OCI-LY1 (cell line): ENCODE results near the gene SERPINB1.

ENCODE experiments used
- H2AFZ ChIP-seq: fragments of 200-600 bp; sonication (generic), shearing (Covaris generic); 2 replicates; pipeline ENCODE4 v1.6.0; 2014; ENCODE audit warnings: antibody characterized with exemption, mild to moderate bottlenecking, low read length
- H3F3A ChIP-seq: fragments of 200-600 bp; sonication (generic), shearing (Covaris generic); 2 replicates; pipeline ENCODE4 v1.6.0; 2014; ENCODE audit warnings: mild to moderate bottlenecking, antibody characterized with exemption, low read length, moderate library complexity; ENCODE audit not compliant: insufficient read depth
- H3K27ac ChIP-seq: fragments of 200-600 bp; sonication (generic); 2 replicates; pipeline ENCODE4 v1.5.1; 2014; ENCODE audit warnings: low read length, mixed run types, mild to moderate bottlenecking, low read depth; ENCODE audit not compliant: poor library complexity, severe bottlenecking
- H3K27me3 ChIP-seq: fragments of 200-600 bp; sonication (generic); 2 replicates; pipeline ENCODE4 v1.6.0; 2014; ENCODE audit warnings: antibody characterized with exemption, mild to moderate bottlenecking, low read length, moderate library complexity; ENCODE audit not compliant: insufficient read depth
- H3K36me3 ChIP-seq: fragments of 200-600 bp; sonication (generic); 2 replicates; pipeline ENCODE4 v1.6.1; 2014; ENCODE audit warnings: mild to moderate bottlenecking, antibody characterized with exemption, low read length, moderate library complexity, mixed read lengths; ENCODE audit not compliant: insufficient read depth
- H3K4me1 ChIP-seq: fragments of 200-600 bp; sonication (generic); 2 replicates; pipeline ENCODE4 v1.5.1; 2014; ENCODE audit warnings: mild to moderate bottlenecking, low read length, moderate library complexity; ENCODE audit not compliant: insufficient read depth, severe bottlenecking
- H3K4me2 ChIP-seq: fragments of 200-600 bp; sonication (generic), shearing (Covaris generic); 2 replicates; pipeline ENCODE4 v1.6.1; 2014; ENCODE audit warnings: low read length
- H3K4me3 ChIP-seq: fragments of 200-600 bp; sonication (generic); 2 replicates; pipeline ENCODE4 v1.5.1; 2014; ENCODE audit warnings: low read length, low read depth, mild to moderate bottlenecking, mixed read lengths; ENCODE audit not compliant: poor library complexity, severe bottlenecking
- H3K79me2 ChIP-seq: fragments of 200-600 bp; shearing (Covaris generic); 2 replicates; pipeline ENCODE4 v1.6.1; 2016; ENCODE audit warnings: mixed run types, low read length, mixed read lengths; ENCODE audit not compliant: insufficient read depth
- H3K9ac ChIP-seq: fragments of 200-600 bp; sonication (generic), shearing (Covaris generic); 2 replicates; pipeline ENCODE4 v1.6.1; 2014; ENCODE audit warnings: mild to moderate bottlenecking, low read length, mixed read lengths
- H3K9me2 ChIP-seq: fragments of 200-600 bp; sonication (generic), shearing (Covaris generic); 2 replicates; pipeline ENCODE4 v1.6.1; 2014; ENCODE audit warnings: low read depth, mild to moderate bottlenecking, low read length, mixed read lengths
- H3K9me3 ChIP-seq: fragments of 200-600 bp; shearing (Covaris generic); 2 replicates; pipeline ENCODE4 v1.6.1; 2014; ENCODE audit warnings: low read length, mixed read lengths
- H4K20me1 ChIP-seq: fragments of 200-600 bp; sonication (generic), shearing (Covaris generic); 2 replicates; pipeline ENCODE4 v1.6.0; 2016; ENCODE audit warnings: mild to moderate bottlenecking, low read length; ENCODE audit not compliant: insufficient read depth
- CTCF ChIP-seq: fragments of 200-600 bp; sonication (generic), shearing (Covaris generic); IDR thresholded peaks from 2 replicates; pipeline ENCODE4 v1.5.1; 2017; ENCODE audit warnings: mild to moderate bottlenecking, antibody characterized with exemption, low read length, moderate library complexity, mixed read lengths
- EZH2 ChIP-seq: fragments of 200-600 bp; sonication (generic), shearing (Covaris generic); IDR thresholded peaks from 2 replicates; pipeline ENCODE4 v1.8.0; 2017; ENCODE audit warnings: borderline replicate concordance, mixed run types, mild to moderate bottlenecking, antibody characterized with exemption, low read length, moderate library complexity, mixed read lengths

Gene SERPINB1

GRCh38 chr6:2820415-2820814 is 21.2 kb downstream of the SERPINB1 start:
- no peak overlapping the region for H3K4me2 ChIP-seq

GRCh38 chr6:2819978-2820377 is 21.7 kb downstream of the SERPINB1 start:
- H3K79me2 ChIP-seq: no peaks in the 10 kb centered on the region
- H3K4me2 ChIP-seq: no peak overlapping the region
- H3K27me3 ChIP-seq: no peaks in the 10 kb centered on the region
- no peak overlapping the region for H3K4me3 ChIP-seq
- H3K9me2 ChIP-seq: no peaks in the 10 kb centered on the region
- no peaks in the 10 kb centered on the region for H3K4me1 ChIP-seq
- H4K20me1 ChIP-seq: no peaks in the 10 kb centered on the region
- no peak overlapping the region for H2AFZ ChIP-seq
- H3K27ac ChIP-seq: no peak overlapping the region
- H3K36me3 ChIP-seq: no peaks in the 10 kb centered on the region; the same call in 1 of the 2 replicates
- H3F3A ChIP-seq: no peaks in the 10 kb centered on the region
- no peak overlapping the region for H3K9ac ChIP-seq
- no peak for TF ChIP-seq CTCF
- TF ChIP-seq EZH2: no peak
- peaks cover 14% of the 10 kb centered on the region; the same call in 1 of the 2 replicates for H3K9me3 ChIP-seq

More at GRCh38 chr6:2820415-2820814, 21.2 kb downstream of the SERPINB1 start:
- Histone ChIP-seq H3K4me3 (no peak overlapping the region), H3K9me3 (peaks cover 12% of the 10 kb centered on the region; the same call in 1 of the 2 replicates), H3K4me1 (no peaks in the 10 kb centered on the region), H3K27me3 (no peaks in the 10 kb centered on the region), H3K79me2 (no peaks in the 10 kb centered on the region), H3K9ac (no peak overlapping the region), H3F3A (no peaks in the 10 kb centered on the region), H4K20me1 (no peaks in the 10 kb centered on the region), H3K9me2 (no peaks in the 10 kb centered on the region), H3K36me3 (no peaks in the 10 kb centered on the region; the same call in 1 of the 2 replicates), H2AFZ (no peak overlapping the region), H3K27ac (no peak overlapping the region)
- TF ChIP-seq EZH2: no peak
- no peak for TF ChIP-seq CTCF

- H3K27ac ChIP-seq: no peak overlapping the region
Measured at GRCh38 chr6:2819115-2819514, 22.5 kb downstream of the SERPINB1 start.

More at GRCh38 chr6:2819115-2819514, 22.5 kb downstream of the SERPINB1 start:
- no peaks in the 10 kb centered on the region for H3K79me2 ChIP-seq
- no peaks in the 10 kb centered on the region for H3F3A ChIP-seq
- no peaks in the 10 kb centered on the region; the same call in 1 of the 2 replicates for H3K36me3 ChIP-seq
- H3K27me3 ChIP-seq: no peaks in the 10 kb centered on the region
- no peak overlapping the region for H3K4me3 ChIP-seq
- TF ChIP-seq EZH2 (no peak), CTCF (no peak)
- H3K4me1 ChIP-seq: no peaks in the 10 kb centered on the region
- H4K20me1 ChIP-seq: no peaks in the 10 kb centered on the region
- H3K9me2 ChIP-seq: no peaks in the 10 kb centered on the region
- no peak overlapping the region for H3K4me2 ChIP-seq
- peaks cover 14% of the 10 kb centered on the region; the same call in 1 of the 2 replicates for H3K9me3 ChIP-seq
- H2AFZ ChIP-seq: no peak overlapping the region
- H3K9ac ChIP-seq: no peak overlapping the region
